Vagina (tissue), 2 donors: ENCODE results near the gene BEX3. TPM values are rescaled to one million over a fixed set of nuclear protein-coding genes. Genes with fewer than 3 reads are reported as not detected.
"Not testable (repeated sequence)": the region's sequence is repeated elsewhere in the genome, so short reads cannot be mapped to it uniquely, and the experiment has no call there.

Experiments used
- DNase-seq, 2 donors: peaks; one replicate each; pipeline ENCODE4 v3.0.0-alpha.2; 2017; ENCODE audit errors: extremely low spot score in 2 of 2
- H3K27ac ChIP-seq: fragments of 200-600 bp; sonication (generic); one replicate; pipeline ENCODE4 v1.5.1; 2019
- H3K27me3 ChIP-seq: fragments of 200-600 bp; sonication (generic); one replicate; pipeline ENCODE4 v1.5.1; 2019
- H3K36me3 ChIP-seq, 2 donors: fragments of 200-600 bp; sonication (generic); one replicate each; pipeline ENCODE4 v1.5.1; 2017 to 2019
- H3K4me1 ChIP-seq: fragments of 200-600 bp; sonication (generic); one replicate; pipeline ENCODE4 v1.5.1; 2019
- H3K4me3 ChIP-seq, 2 donors: fragments of 200-600 bp; sonication (generic); 1 replicate in 1 of 2; 2 replicates in 1 of 2; pipeline ENCODE4 v1.5.1; 2016 to 2019
- H3K9me3 ChIP-seq: fragments of 200-600 bp; sonication (generic); one replicate; pipeline ENCODE4 v1.5.1; 2019
- CTCF ChIP-seq, 3 experiments: fragments of 450-650 bp in 2 of 3; fragments of 200-600 bp in 1 of 3; sonication (generic) in 1 of 3; IDR thresholded peaks; one replicate each; pipeline ENCODE4 v1.5.1; 2017 to 2019; ENCODE audit warnings: antibody characterized with exemption in 3 of 3, mild to moderate bottlenecking in 2 of 3, moderate library complexity in 2 of 3
- POLR2A ChIP-seq, 2 donors: fragments of 450-650 bp; IDR thresholded peaks; one replicate each; pipeline ENCODE4 v1.6.1; 2017; ENCODE audit warnings: antibody characterized with exemption in 2 of 2, mild to moderate bottlenecking in 2 of 2, moderate library complexity in 2 of 2
- POLR2AphosphoS5 ChIP-seq, 2 donors: sonication (generic); formaldehyde crosslinking; IDR thresholded peaks; one replicate each; pipeline ENCODE4 v1.9.0; 2017; ENCODE audit warnings: antibody characterized with exemption in 2 of 2, mild to moderate bottlenecking in 2 of 2, low read depth in 1 of 2; ENCODE audit not compliant: insufficient read depth in 1 of 2
- intact Hi-C: fragments of 100-400 bp; cut with DNase I; formaldehyde crosslinking; loops from one replicate; pipeline ENCODE4 v1.15.1; 2023
- total RNA-seq: library from RNA; depleted of rRNA; stranded (reverse); fragments of >200 nt; gene quantifications from one replicate; pipeline ENCODE4 v1.2.3, GENCODE V29; 2016

BEX3 gene
- total RNA-seq, 1 donor from 2014 or later: 77.8 TPM

GRCh38 chrX:103356858-103357257 lies 19.5 kb upstream of the BEX3 start:
- Histone ChIP-seq H3K4me1 (peaks cover 9% of the 10 kb centered on the region), H3K27me3 (no peaks in the 10 kb centered on the region), H3K36me3 (no peaks in the 10 kb centered on the region), H3K9me3 (no peaks in the 10 kb centered on the region), H3K27ac (peak overlapping the region; percentile 93), H3K4me3 (peak overlapping the region; percentile 51 to 61)
- TF ChIP-seq POLR2AphosphoS5 (IDR thresholded peaks at IDR 0.05; ENCODE audit: insufficient read depth in 1 of 2, low read depth in 1 of 2): no peak
- TF ChIP-seq CTCF (IDR thresholded peaks at IDR 0.05): no peak
- no peak for TF ChIP-seq POLR2A (IDR thresholded peaks at IDR 0.05)
- intact Hi-C loops: no loop called here
- DNase-seq: no peak

DNA sequence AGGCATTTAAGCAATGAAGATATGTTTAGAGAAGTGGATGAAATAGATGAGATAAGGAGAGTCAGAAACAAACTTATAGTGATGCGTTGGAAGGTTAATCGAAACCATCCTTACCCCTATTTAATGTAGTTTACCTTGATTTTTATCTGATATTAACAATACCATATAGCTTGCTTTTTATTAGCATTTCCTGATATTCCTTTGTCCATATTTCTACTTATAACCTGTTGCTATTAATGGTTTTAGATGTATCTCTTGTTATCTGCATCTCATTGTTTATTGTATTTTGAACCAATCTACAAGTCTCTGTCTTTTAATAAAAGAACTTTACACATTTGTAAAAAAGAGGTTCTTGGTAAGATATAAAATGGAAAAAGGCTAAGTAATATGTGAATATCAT lies 18.5 kb upstream of the BEX3 start:
- H3K4me1 ChIP-seq: peaks cover 9% of the 10 kb centered on the region
- H3K27ac ChIP-seq: peak overlapping the region; percentile 93
- intact Hi-C loops: no loop called here
- H3K27me3 ChIP-seq: no peaks in the 10 kb centered on the region
- no peak overlapping the region for H3K4me3 ChIP-seq
- no peaks in the 10 kb centered on the region for H3K9me3 ChIP-seq
- no peaks in the 10 kb centered on the region for H3K36me3 ChIP-seq
- no peak for DNase-seq
- TF ChIP-seq CTCF (IDR thresholded peaks at IDR 0.05) (no peak), POLR2A (IDR thresholded peaks at IDR 0.05) (no peak), POLR2AphosphoS5 (IDR thresholded peaks at IDR 0.05; ENCODE audit: insufficient read depth in 1 of 2, low read depth in 1 of 2) (no peak)

DNA sequence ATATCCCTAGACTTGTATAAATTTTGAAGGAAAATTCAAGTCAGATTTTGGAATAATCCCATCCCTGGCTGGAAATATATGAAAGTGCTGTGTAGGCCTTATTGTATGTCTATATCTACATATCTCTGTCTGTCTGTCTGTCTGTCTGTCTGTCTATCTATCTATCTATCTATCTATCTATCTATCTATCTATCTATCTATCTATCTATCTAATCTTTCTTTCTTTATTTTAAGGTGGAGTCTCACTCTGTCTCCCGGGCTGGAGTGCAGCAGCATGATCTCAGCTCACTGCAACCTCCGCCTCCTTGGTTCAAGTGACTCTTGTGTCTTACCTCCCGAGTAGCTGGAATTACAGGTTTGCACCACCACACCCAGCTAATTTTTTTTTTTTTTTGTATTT lies 16.7 kb upstream of the BEX3 start:
- DNase-seq, H3K36me3 ChIP-seq, H3K27me3 ChIP-seq, H3K9me3 ChIP-seq, H3K4me1 ChIP-seq, H3K27ac ChIP-seq, H3K4me3 ChIP-seq, intact Hi-C loops: not testable (repeated sequence)

DNA sequence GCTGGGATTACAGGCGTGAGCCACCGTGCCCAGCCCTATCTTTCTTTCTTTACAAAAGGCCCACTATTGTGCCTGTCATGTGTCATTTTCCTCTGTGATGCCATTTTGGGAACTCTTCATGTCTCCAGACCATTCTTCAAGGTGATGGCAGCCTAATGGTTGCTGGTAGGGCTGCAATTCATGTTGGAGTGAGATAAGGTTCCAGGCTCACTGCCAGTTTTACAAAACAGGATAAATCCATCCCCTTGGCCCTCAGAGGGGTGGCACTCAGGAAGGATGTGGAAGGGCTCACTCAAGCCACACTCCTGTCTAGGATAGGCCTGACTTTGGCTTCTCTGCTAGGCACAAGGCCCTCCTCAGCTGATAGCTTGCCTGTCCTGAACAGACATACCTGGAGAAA lies 16.2 kb upstream of the BEX3 start:
- no peak overlapping the region for H3K27ac ChIP-seq
- no peaks in the 10 kb centered on the region for H3K27me3 ChIP-seq
- H3K9me3 ChIP-seq: no peaks in the 10 kb centered on the region
- peaks cover 9% of the 10 kb centered on the region for H3K4me1 ChIP-seq
- intact Hi-C loops: no loop called here
- TF ChIP-seq POLR2A (IDR thresholded peaks at IDR 0.05): no peak
- no peak for TF ChIP-seq POLR2AphosphoS5 (IDR thresholded peaks at IDR 0.05; ENCODE audit: insufficient read depth in 1 of 2, low read depth in 1 of 2)
- TF ChIP-seq CTCF (IDR thresholded peaks at IDR 0.05): no peak
- no peak for DNase-seq
- H3K36me3 ChIP-seq: no peaks in the 10 kb centered on the region
- H3K4me3 ChIP-seq: no peak overlapping the region

DNA sequence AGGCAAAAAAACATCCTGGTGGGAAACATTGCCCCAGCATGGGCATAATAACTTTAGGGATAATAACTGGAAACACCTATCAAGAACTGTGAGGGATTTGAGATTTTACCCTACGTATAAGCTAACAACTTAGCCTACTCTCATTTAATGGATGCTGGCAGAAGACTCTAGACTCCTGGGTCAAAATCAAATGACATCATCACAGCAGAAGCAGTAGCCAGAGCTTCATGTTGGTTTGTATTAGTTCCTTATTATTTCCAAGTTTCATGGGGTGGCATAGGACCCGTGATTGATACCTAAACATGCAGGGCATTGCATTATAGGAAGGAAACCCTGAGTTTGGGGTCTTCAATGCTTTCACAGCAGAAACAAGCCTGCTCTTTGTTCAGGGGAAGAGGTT lies 15.4 kb upstream of the BEX3 start:
- DNase-seq: no peak
- no peak overlapping the region for H3K27ac ChIP-seq
- no peak for TF ChIP-seq POLR2AphosphoS5 (IDR thresholded peaks at IDR 0.05; ENCODE audit: insufficient read depth in 1 of 2, low read depth in 1 of 2)
- TF ChIP-seq POLR2A (IDR thresholded peaks at IDR 0.05): no peak
- no peak for TF ChIP-seq CTCF (IDR thresholded peaks at IDR 0.05)
- no peak overlapping the region for H3K4me3 ChIP-seq
- no peaks in the 10 kb centered on the region for H3K36me3 ChIP-seq
- peaks cover 9% of the 10 kb centered on the region for H3K4me1 ChIP-seq
- intact Hi-C loops: no loop called here
- H3K27me3 ChIP-seq: no peaks in the 10 kb centered on the region
- H3K9me3 ChIP-seq: no peaks in the 10 kb centered on the region

- no peak overlapping the region for H3K4me3 ChIP-seq
- no peak for TF ChIP-seq CTCF (IDR thresholded peaks at IDR 0.05)
- TF ChIP-seq POLR2AphosphoS5 (IDR thresholded peaks at IDR 0.05; ENCODE audit: insufficient read depth in 1 of 2, low read depth in 1 of 2): no peak
- TF ChIP-seq POLR2A (IDR thresholded peaks at IDR 0.05): no peak
- intact Hi-C loops: no loop called here
Measured at GRCh38 chrX:103361798-103362197, 14.5 kb upstream of the BEX3 start.

More at GRCh38 chrX:103361798-103362197, 14.5 kb upstream of the BEX3 start:
- Histone ChIP-seq H3K27ac (no peak overlapping the region), H3K4me1 (peaks cover 9% of the 10 kb centered on the region), H3K27me3 (no peaks in the 10 kb centered on the region), H3K9me3 (no peaks in the 10 kb centered on the region), H3K36me3 (no peaks in the 10 kb centered on the region)
- no peak for DNase-seq
